Skin epidermis (tissue), 12 donors: Measurements from ENCODE around the gene WDFY2.

Experiments used
- H3K27ac ChIP-seq, 21 experiments: fragments of 200-600 bp; sonication (generic) in 11 of 21; one replicate each; pipeline ENCODE4 v1.5.0; 2020; ENCODE audit warnings: mild to moderate bottlenecking in 3 of 21, inconsistent platforms in 2 of 21, moderate library complexity in 2 of 21
- H3K4me3 ChIP-seq, 7 experiments: fragments of 200-600 bp; sonication (generic) in 2 of 7; one replicate each; pipeline ENCODE4 v1.5.0; 2020; ENCODE audit warnings: inconsistent platforms in 2 of 7, mild to moderate bottlenecking in 2 of 7, moderate library complexity in 1 of 7

WDFY2 gene

GRCh38 chr13:51746802-51747201, 162.5 kb downstream of the WDFY2 start:
- H3K4me3 ChIP-seq: no peak overlapping the region
- peak overlapping the region in 1 of 21 experiments; percentile 38 for H3K27ac ChIP-seq

GRCh38 chr13:51747438-51748434, 163.5 kb downstream of the WDFY2 start:
- Histone ChIP-seq H3K4me3 (no peak overlapping the region), H3K27ac (no peak overlapping the region)

- no peak overlapping the region for H3K4me3 ChIP-seq
- H3K27ac ChIP-seq: no peak overlapping the region
Measured at GRCh38 chr13:51756651-51757050, 172.4 kb downstream of the WDFY2 start.

GRCh38 chr13:51758691-51759090, 174.4 kb downstream of the WDFY2 start:
- Histone ChIP-seq H3K4me3 (no peak overlapping the region), H3K27ac (no peak overlapping the region)

GRCh38 chr13:51759240-51759639, 175.0 kb downstream of the WDFY2 start:
- no peak overlapping the region for H3K4me3 ChIP-seq
- no peak overlapping the region for H3K27ac ChIP-seq

GRCh38 chr13:51760592-51760991, 176.3 kb downstream of the WDFY2 start:
- no peak overlapping the region for H3K4me3 ChIP-seq

GRCh38 chr13:51761643-51762350, 177.5 kb downstream of the WDFY2 start:
- peak overlapping the region in 2 of 21 experiments; percentile 21 to 26 for H3K27ac ChIP-seq
- no peak overlapping the region for H3K4me3 ChIP-seq

More at GRCh38 chr13:51760592-51760991, 176.3 kb downstream of the WDFY2 start:
- H3K27ac ChIP-seq: no peak overlapping the region

GRCh38 chr13:51763486-51763885, 179.2 kb downstream of the WDFY2 start:
- no peak overlapping the region for H3K4me3 ChIP-seq
- peak overlapping the region in 6 of 21 experiments; percentile 2 to 86 (median 50) for H3K27ac ChIP-seq

- H3K27ac ChIP-seq: peak overlapping the region in 17 of 21 experiments; percentile 20 to 86 (median 57)
- H3K4me3 ChIP-seq: no peak overlapping the region
Measured at GRCh38 chr13:51764184-51765141, 180.2 kb downstream of the WDFY2 start.

GRCh38 chr13:51765142-51765515, 180.9 kb downstream of the WDFY2 start:
- Histone ChIP-seq H3K27ac (peak overlapping the region in 16 of 21 experiments; percentile 3 to 86 (median 56)), H3K4me3 (no peak overlapping the region)

GRCh38 chr13:51767100-51767499, 182.8 kb downstream of the WDFY2 start:
- no peak overlapping the region for H3K27ac ChIP-seq
- H3K4me3 ChIP-seq: no peak overlapping the region

- Histone ChIP-seq H3K27ac (peak overlapping the region in 3 of 21 experiments; percentile 4 to 80 (median 72)), H3K4me3 (no peak overlapping the region)
Measured at GRCh38 chr13:51768378-51768921, 184.2 kb downstream of the WDFY2 start.

- peak overlapping the region in 8 of 21 experiments; percentile 4 to 80 (median 68) for H3K27ac ChIP-seq
- H3K4me3 ChIP-seq: no peak overlapping the region
Measured at GRCh38 chr13:51768976-51769375, 184.7 kb downstream of the WDFY2 start.

GRCh38 chr13:51769455-51770127, 185.3 kb downstream of the WDFY2 start:
- Histone ChIP-seq H3K27ac (peak overlapping the region in 11 of 21 experiments; percentile 9 to 80 (median 53)), H3K4me3 (no peak overlapping the region)

- H3K4me3 ChIP-seq: no peak overlapping the region
- H3K27ac ChIP-seq: peak overlapping the region in 9 of 21 experiments; percentile 9 to 81 (median 72)
Measured at GRCh38 chr13:51770160-51770559, 185.9 kb downstream of the WDFY2 start.

GRCh38 chr13:51770681-51771417, 186.6 kb downstream of the WDFY2 start:
- H3K4me3 ChIP-seq: no peak overlapping the region
- peak overlapping the region in 8 of 21 experiments; percentile 9 to 81 (median 68) for H3K27ac ChIP-seq

GRCh38 chr13:51771418-51772104, 187.3 kb downstream of the WDFY2 start:
- peak overlapping the region in 3 of 21 experiments; percentile 2 to 80 (median 63) for H3K27ac ChIP-seq

More at GRCh38 chr13:51771418-51772104, 187.3 kb downstream of the WDFY2 start:
- no peak overlapping the region for H3K4me3 ChIP-seq
